Psoas muscle (tissue), 8 donors: ENCODE results near the gene GPC6. TPM values are rescaled to one million over a fixed set of nuclear protein-coding genes. Genes with fewer than 3 reads are reported as not detected.

ENCODE experiments used
- ATAC-seq, 4 donors: fragments of 200-7000 bp; cut with Tn5 transposase; one replicate each; pipeline ENCODE4 v1.9.1; 2020; ENCODE audit warnings: moderate library complexity in 3 of 4, mild to moderate bottlenecking in 2 of 4
- DNase-seq, 2 donors: peaks; one replicate each; pipeline ENCODE4 v3.0.0-alpha.2; 2020
- H3K27ac ChIP-seq: fragments of 200-600 bp; one replicate; pipeline ENCODE4 v1.8.0; 2022
- H3K27me3 ChIP-seq, 3 donors: fragments of 200-600 bp in 1 of 3; one replicate each; pipeline versions ENCODE4 v1.6.1 to v1.8.0; 2013 to 2022; ENCODE audit warnings: low read length in 2 of 3, mild to moderate bottlenecking in 2 of 3, moderate library complexity in 1 of 3; ENCODE audit not compliant: insufficient read depth in 3 of 3
- H3K36me3 ChIP-seq, 2 donors: fragments of 200-600 bp in 1 of 2; one replicate each; pipeline versions ENCODE4 v1.6.1 to v1.8.0; 2013 to 2022; ENCODE audit warnings: low read depth in 1 of 2, mild to moderate bottlenecking in 1 of 2, moderate library complexity in 1 of 2; ENCODE audit not compliant: insufficient read depth in 1 of 2
- H3K4me1 ChIP-seq: fragments of 200-600 bp; one replicate; pipeline ENCODE4 v1.8.0; 2022
- H3K4me3 ChIP-seq: fragments of 200-600 bp; one replicate; pipeline ENCODE4 v1.8.0; 2022; ENCODE audit warnings: mild to moderate bottlenecking
- H3K9me3 ChIP-seq: fragments of 200-600 bp; one replicate; pipeline ENCODE4 v1.8.0; 2022
- CTCF ChIP-seq: fragments of 200-600 bp; IDR thresholded peaks from one replicate; pipeline ENCODE4 v1.8.0; 2022; ENCODE audit warnings: antibody characterized with exemption
- WGBS, 3 donors: extraction: QIAGEN DNeasy Blood & Tissue Kit; methylation state at CpG; one replicate each; pipeline versions ENCODE4 v1.1.6 to v1.1.7; 2013; 5-methylcytosine and 5-hydroxymethylcytosine counted together
- intact Hi-C, 2 donors: fragments of 100-400 bp; cut with DNase I; formaldehyde crosslinking; loops; one replicate each; pipeline versions ENCODE4 v1.11.0 to v1.14.2; 2022
- polyA plus RNA-seq, 3 donors: library from polyadenylated mRNA; stranded (reverse); fragments of 200-250 nt; gene quantifications; one replicate each; pipeline ENCODE4 v1.2.3, GENCODE V29; 2013
- total RNA-seq, 4 donors: library from RNA; stranded (reverse); fragmentation: NEBNext Ultra II Directional in 2 of 4; extraction: Animal tissue kit (Norgen Biotek cat#: 25700) in 2 of 4; gene quantifications; one replicate each; pipeline versions ENCODE4 v1.2.1 to v1.2.4, GENCODE V29; 2021 to 2023
- donor health status: healthy with polysubstance abuse.
- donor health status: DM: no; HTN: no; CAD: no; lungs with moderate emphysema.
- donor health status: Bipolar disorder and iron deficiency.
- donor health status: healthy.
- donor health status: DM: yes; HTN: yes; CAD: no.
- donor health status: DM: no; HTN: no; CAD: no.
- donor health status: DM: no; HTN: no; CAD: no.
- donor health status: DM: yes; HTN: yes; CAD: no.

The GPC6 gene
- total and polyA plus RNA-seq, 7 donors = 0.07 to 3.7 (median 0.57) TPM

GRCh38 chr13:93640452-93640851, 413.8 kb downstream of the GPC6 start:
- intact Hi-C loops = no loop called here
- H3K27ac ChIP-seq = no peak overlapping the region
- no peak overlapping the region for H3K4me3 ChIP-seq
- ATAC-seq (no peak), DNase-seq (no peak)
- no peaks in the 10 kb centered on the region for H3K9me3 ChIP-seq
- no peaks in the 10 kb centered on the region for H3K4me1 ChIP-seq
- H3K27me3 ChIP-seq = no peaks in the 10 kb centered on the region
- WGBS, 3 donors = 90 to 100% (median 100%) methylated on average over 1 of the region's 1 CpG
- no peak for TF ChIP-seq CTCF
- H3K36me3 ChIP-seq = no peaks in the 10 kb centered on the region

GRCh38 chr13:93646245-93646644, 419.6 kb downstream of the GPC6 start:
- Histone ChIP-seq H3K4me3 (no peak overlapping the region), H3K36me3 (no peaks in the 10 kb centered on the region), H3K27ac (no peak overlapping the region), H3K4me1 (no peaks in the 10 kb centered on the region), H3K27me3 (no peaks in the 10 kb centered on the region), H3K9me3 (no peaks in the 10 kb centered on the region)
- intact Hi-C loops = no loop called here
- WGBS, 3 donors = 23 to 37% (median 26%) methylated on average over 7 of the region's 7 CpGs
- DNase-seq (no peak), ATAC-seq (no peak)
- no peak for TF ChIP-seq CTCF

GRCh38 chr13:93649496-93649895, 422.9 kb downstream of the GPC6 start:
- intact Hi-C loops = no loop called here
- DNase-seq = no peak
- Histone ChIP-seq H3K27me3 (no peaks in the 10 kb centered on the region), H3K36me3 (no peaks in the 10 kb centered on the region), H3K27ac (no peak overlapping the region), H3K4me1 (no peaks in the 10 kb centered on the region), H3K9me3 (no peaks in the 10 kb centered on the region), H3K4me3 (no peak overlapping the region)
- ATAC-seq = no peak
- WGBS, 3 donors = 83 to 86% (median 84%) methylated on average over 2 of the region's 2 CpGs
- no peak for TF ChIP-seq CTCF

GRCh38 chr13:93653776-93654175, 427.2 kb downstream of the GPC6 start:
- Histone ChIP-seq H3K36me3 (no peaks in the 10 kb centered on the region), H3K9me3 (no peaks in the 10 kb centered on the region), H3K4me3 (no peak overlapping the region), H3K27ac (no peak overlapping the region), H3K27me3 (no peaks in the 10 kb centered on the region), H3K4me1 (no peaks in the 10 kb centered on the region)
- intact Hi-C loops = no loop called here
- ATAC-seq (no peak), DNase-seq (no peak)
- TF ChIP-seq CTCF = no peak
- WGBS, 3 donors = 91 to 96% (median 93%) methylated on average over 3 of the region's 3 CpGs

- ATAC-seq = no peak
- no peak overlapping the region for H3K27ac ChIP-seq
- WGBS, 3 donors = 78 to 93% (median 79%) methylated on average over 1 of the region's 1 CpG
Observed at GRCh38 chr13:93655154-93655553, 428.5 kb downstream of the GPC6 start.

More at GRCh38 chr13:93655154-93655553, 428.5 kb downstream of the GPC6 start:
- intact Hi-C loops = no loop called here
- Histone ChIP-seq H3K36me3 (no peaks in the 10 kb centered on the region), H3K4me1 (no peaks in the 10 kb centered on the region), H3K27me3 (no peaks in the 10 kb centered on the region), H3K4me3 (no peak overlapping the region), H3K9me3 (no peaks in the 10 kb centered on the region)
- no peak for TF ChIP-seq CTCF
- no peak for DNase-seq
